ENCODE results near the gene GEN1.

GRCh38 chr2:17759805-17760204, 5.9 kb downstream of the GEN1 start:
- no peak for TF ChIP-seq CTCF (IDR thresholded peaks at IDR 0.05 in 8 of 11, conservative IDR thresholded peaks at IDR 0.05 in 3 of 11)
- no peak for TF ChIP-seq POLR2AphosphoS5 (IDR thresholded peaks at IDR 0.05)
